DOHH2 (cell line): ENCODE measurements around the gene GPR141.

Experiments
- H3F3A ChIP-seq: fragments of 200-600 bp; sonication (generic), shearing (Covaris generic); 2 replicates; pipeline ENCODE4 v1.6.0; 2016; ENCODE audit warnings: antibody characterized with exemption, mild to moderate bottlenecking; ENCODE audit not compliant: control insufficient read depth, insufficient read depth
- H3K27ac ChIP-seq: fragments of 200-600 bp; sonication (generic); 2 replicates; pipeline ENCODE4 v1.5.1; 2014; ENCODE audit warnings: low read depth, mild to moderate bottlenecking, low read length, moderate library complexity
- H3K27me3 ChIP-seq: fragments of 200-600 bp; sonication (generic); 2 replicates; pipeline ENCODE4 v1.6.1; 2014; ENCODE audit warnings: mild to moderate bottlenecking, low read length, mixed read lengths; ENCODE audit not compliant: control insufficient read depth
- H3K36me3 ChIP-seq: fragments of 200-600 bp; sonication (generic); 2 replicates; pipeline ENCODE4 v1.6.1; 2014; ENCODE audit warnings: mild to moderate bottlenecking, low read length, moderate library complexity, mixed read lengths; ENCODE audit not compliant: control insufficient read depth
- H3K4me1 ChIP-seq: fragments of 200-600 bp; sonication (generic); 2 replicates; pipeline ENCODE4 v1.6.1; 2014; ENCODE audit warnings: mild to moderate bottlenecking, low read length, mixed read lengths; ENCODE audit not compliant: control insufficient read depth
- H3K4me2 ChIP-seq: fragments of 200-600 bp; sonication (generic); 2 replicates; pipeline ENCODE4 v1.6.0; 2014; ENCODE audit warnings: mild to moderate bottlenecking, low read length, moderate library complexity
- H3K4me3 ChIP-seq: fragments of 200-600 bp; sonication (generic); 2 replicates; pipeline ENCODE4 v1.5.1; 2014; ENCODE audit warnings: mild to moderate bottlenecking, low read length, mixed read lengths
- H3K79me2 ChIP-seq: fragments of 200-600 bp; sonication (generic); 2 replicates; pipeline ENCODE4 v1.6.1; 2014; ENCODE audit warnings: mild to moderate bottlenecking, low read length, mixed read lengths; ENCODE audit not compliant: control insufficient read depth
- H3K9me2 ChIP-seq: fragments of 200-600 bp; sonication (generic); replicated peaks from 2 replicates; pipeline ENCODE4 v1.6.1; 2014; ENCODE audit warnings: mild to moderate bottlenecking, low read length, mixed read lengths; ENCODE audit not compliant: control insufficient read depth
- H3K9me3 ChIP-seq: fragments of 200-600 bp; sonication (generic); 2 replicates; pipeline ENCODE4 v1.6.1; 2014; ENCODE audit warnings: antibody characterized with exemption, low read length, mixed read lengths; ENCODE audit not compliant: control insufficient read depth, insufficient read depth
- H4K20me1 ChIP-seq: fragments of 200-600 bp; sonication (generic); 2 replicates; pipeline ENCODE4 v1.6.0; 2014; ENCODE audit warnings: low read depth, mild to moderate bottlenecking, antibody characterized with exemption, low read length, moderate library complexity; ENCODE audit not compliant: control insufficient read depth, insufficient read depth
- CTCF ChIP-seq: fragments of 200-600 bp; sonication (generic); IDR thresholded peaks from one replicate; pipeline ENCODE4 v1.5.1; 2014; ENCODE audit warnings: antibody characterized with exemption, mild to moderate bottlenecking, low read depth, low read length; ENCODE audit not compliant: poor library complexity, severe bottlenecking
- EZH2phosphoT487 ChIP-seq: fragments of 200-600 bp; sonication (generic); IDR thresholded peaks from 2 replicates; pipeline ENCODE4 v1.6.1; 2017; ENCODE audit warnings: borderline replicate concordance, mild to moderate bottlenecking, antibody characterized with exemption, low read length, moderate library complexity, mixed read lengths

GPR141 gene

GRCh38 chr7:37765421-37765829, 81.9 kb downstream of the GPR141 start:
- Histone ChIP-seq H3K4me2 (no peak overlapping the region), H4K20me1 (no peaks in the 10 kb centered on the region), H3F3A (no peaks in the 10 kb centered on the region), H3K27me3 (no peaks in the 10 kb centered on the region), H3K36me3 (no peaks in the 10 kb centered on the region), H3K9me2 (no peaks in the 10 kb centered on the region), H3K4me3 (no peak overlapping the region), H3K79me2 (no peaks in the 10 kb centered on the region), H3K9me3 (no peaks in the 10 kb centered on the region), H3K4me1 (no peaks in the 10 kb centered on the region), H3K27ac (no peak overlapping the region)
- TF ChIP-seq CTCF: no peak
- TF ChIP-seq EZH2phosphoT487: no peak

GRCh38 chr7:37765872-37766525, 82.4 kb downstream of the GPR141 start:
- H3K27me3 ChIP-seq: no peaks in the 10 kb centered on the region
- no peaks in the 10 kb centered on the region for H3K36me3 ChIP-seq
- no peaks in the 10 kb centered on the region for H3K9me2 ChIP-seq
- H3K27ac ChIP-seq: no peak overlapping the region
- no peaks in the 10 kb centered on the region for H4K20me1 ChIP-seq
- H3K4me2 ChIP-seq: no peak overlapping the region
- no peaks in the 10 kb centered on the region for H3K79me2 ChIP-seq
- H3K9me3 ChIP-seq: no peaks in the 10 kb centered on the region
- H3K4me3 ChIP-seq: no peak overlapping the region
- H3F3A ChIP-seq: no peaks in the 10 kb centered on the region
- TF ChIP-seq EZH2phosphoT487 (no peak), CTCF (no peak)
- no peaks in the 10 kb centered on the region for H3K4me1 ChIP-seq

- no peaks in the 10 kb centered on the region for H3K27me3 ChIP-seq
- H4K20me1 ChIP-seq: no peaks in the 10 kb centered on the region
- H3K9me3 ChIP-seq: no peaks in the 10 kb centered on the region
- no peak overlapping the region for H3K4me2 ChIP-seq
- H3K9me2 ChIP-seq: no peaks in the 10 kb centered on the region
- no peaks in the 10 kb centered on the region for H3K79me2 ChIP-seq
- H3K36me3 ChIP-seq: no peaks in the 10 kb centered on the region
- no peak overlapping the region for H3K4me3 ChIP-seq
- no peaks in the 10 kb centered on the region for H3K4me1 ChIP-seq
- no peaks in the 10 kb centered on the region for H3F3A ChIP-seq
- H3K27ac ChIP-seq: no peak overlapping the region
- no peak for TF ChIP-seq EZH2phosphoT487
- no peak for TF ChIP-seq CTCF
These were observed 85.0 kb downstream of the GPR141 start for GRCh38 chr7:37768611-37769010.
